Activated CD8-positive, alpha-beta memory T cell treated with anti-CD3 and anti-CD28 coated beads, Interleukin-2, amount 50 U/mL, for 1 hour (primary cell): ENCODE measurements around the gene HTD2.

Experiments
- DNase-seq: peaks from one replicate; pipeline ENCODE4 v3.0.0-alpha.2; 2020; ENCODE audit errors: extremely low read depth

The HTD2 gene

DNA sequence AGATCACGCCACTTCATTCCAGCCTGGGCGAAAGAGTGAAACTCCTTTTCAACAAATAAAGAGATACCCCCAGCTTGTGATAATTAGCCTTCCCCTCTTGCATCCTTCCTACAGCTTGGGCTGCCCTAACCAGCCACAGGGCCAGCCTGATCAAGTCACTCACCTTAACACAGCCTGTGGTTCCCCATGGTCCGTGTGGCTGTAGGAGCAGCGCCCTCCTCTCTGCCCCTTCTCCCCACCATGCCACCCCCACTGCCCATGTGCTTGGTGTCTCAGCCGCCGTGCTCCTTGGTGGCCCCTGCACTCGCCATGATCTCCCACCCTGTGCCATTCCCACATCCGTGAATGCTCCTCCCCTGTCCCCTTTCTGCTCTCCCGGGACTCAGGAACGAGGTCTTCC, 13.5 kb upstream of the HTD2 start:
- no peak for DNase-seq

DNA sequence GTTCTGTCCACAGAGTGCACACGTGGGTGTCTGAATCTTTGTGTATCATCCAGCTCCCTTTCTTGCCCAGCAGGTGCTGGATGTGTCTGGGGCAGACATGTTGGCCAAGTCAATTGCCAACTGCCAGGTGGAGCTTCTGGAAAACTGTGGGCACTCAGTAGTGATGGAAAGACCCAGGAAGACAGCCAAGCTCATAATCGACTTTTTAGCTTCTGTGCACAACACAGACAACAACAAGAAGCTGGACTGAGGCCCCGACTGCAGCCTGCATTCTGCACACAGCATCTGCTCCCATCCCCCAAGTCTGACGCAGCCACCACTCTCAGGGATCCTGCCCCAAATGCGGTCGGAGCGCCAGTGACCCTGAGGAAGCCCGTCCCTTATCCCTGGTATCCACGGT, 12.8 kb upstream of the HTD2 start:
- DNase-seq: no peak

GRCh38 chr3:58296269-58296668, 10.1 kb upstream of the HTD2 start:
- no peak for DNase-seq

DNA sequence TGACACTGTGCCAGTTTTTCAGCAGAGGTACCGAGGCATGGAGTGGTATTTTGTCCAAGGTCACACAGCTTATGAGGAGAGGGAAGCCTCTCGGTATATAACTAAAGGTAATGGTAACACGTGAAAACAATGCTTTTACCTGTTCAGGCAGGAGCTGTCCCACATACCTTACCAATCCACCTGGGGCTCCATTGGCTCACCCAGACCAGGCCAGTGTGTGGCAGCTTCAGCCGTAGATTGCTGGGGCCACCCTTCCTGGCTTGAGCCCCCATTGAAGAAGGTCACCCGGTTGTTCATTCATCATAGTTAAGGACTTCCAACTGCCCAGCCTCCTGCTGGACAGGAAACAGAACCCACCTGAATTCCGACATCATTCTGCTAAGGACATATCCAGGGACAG, 9.5 kb upstream of the HTD2 start:
- DNase-seq: no peak

GRCh38 chr3:58298190-58298589, 8.1 kb upstream of the HTD2 start:
- no peak for DNase-seq

- no peak for DNase-seq
These were observed 7.2 kb upstream of the HTD2 start for GRCh38 chr3:58299075-58299474.

DNA sequence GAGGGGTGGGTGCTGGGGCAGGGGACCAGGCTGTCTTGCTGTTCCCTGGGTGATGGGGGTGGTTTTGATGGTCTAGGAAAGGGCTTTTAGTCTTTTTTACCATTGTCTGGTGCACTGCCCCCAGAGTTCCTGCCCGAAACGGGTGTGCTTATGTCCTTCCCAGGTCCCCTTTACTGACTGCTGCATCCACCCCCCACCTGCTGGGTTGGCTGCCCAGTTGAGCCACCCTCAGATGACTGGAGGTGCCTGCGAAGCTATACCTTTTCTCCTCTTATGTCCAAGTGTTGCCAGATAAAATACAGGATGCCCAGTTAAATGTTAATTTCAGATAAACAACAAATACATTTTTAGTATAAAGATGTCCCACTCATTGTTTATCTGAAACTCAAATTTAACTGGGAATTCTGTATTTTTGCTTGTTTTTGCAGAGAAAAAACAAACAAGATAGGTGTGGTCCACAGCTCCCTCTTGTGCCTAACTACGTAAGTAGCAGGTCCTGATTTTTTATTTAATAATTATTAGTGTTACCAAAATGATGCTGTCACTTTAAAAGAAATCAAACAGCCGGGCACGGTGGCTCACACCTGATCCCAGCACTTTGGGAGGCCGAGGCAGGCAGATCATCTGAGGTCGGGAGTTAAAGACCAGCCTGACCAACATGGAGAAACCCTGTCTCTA, 6.3 kb upstream of the HTD2 start:
- DNase-seq: no peak

GRCh38 chr3:58307639-58308215, 1.4 kb downstream of the HTD2 start:
- no peak for DNase-seq

DNA sequence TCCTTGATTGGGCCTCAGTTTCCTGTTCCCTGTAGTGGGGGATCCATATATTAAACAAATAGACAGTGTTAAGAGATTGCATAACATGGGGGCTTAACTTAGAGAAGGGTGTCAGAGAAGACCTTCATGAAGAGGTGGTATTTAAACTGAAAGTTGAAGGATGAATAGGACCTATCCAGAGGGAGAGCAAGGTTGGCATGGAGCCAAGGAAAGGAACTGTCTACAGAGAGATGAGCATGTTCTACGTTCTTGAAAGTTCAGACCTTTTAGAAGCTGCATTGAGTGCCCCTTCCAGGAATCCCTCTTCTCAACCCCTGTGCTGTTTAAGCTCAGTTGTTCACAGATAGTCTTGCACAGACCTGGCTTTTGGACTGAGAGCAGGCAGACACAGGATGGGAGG, 2.4 kb downstream of the HTD2 start:
- no peak for DNase-seq

- no peak for DNase-seq
These were observed 11.5 kb downstream of the HTD2 start for GRCh38 chr3:58317811-58318210.

- DNase-seq: no peak
These were observed 15.5 kb downstream of the HTD2 start for GRCh38 chr3:58321791-58322190.

GRCh38 chr3:58322793-58323192, 16.5 kb downstream of the HTD2 start:
- DNase-seq: no peak

- DNase-seq: no peak
These were observed 17.4 kb downstream of the HTD2 start for GRCh38 chr3:58323529-58324390.

GRCh38 chr3:58324391-58325390, 18.4 kb downstream of the HTD2 start:
- DNase-seq: no peak

DNA sequence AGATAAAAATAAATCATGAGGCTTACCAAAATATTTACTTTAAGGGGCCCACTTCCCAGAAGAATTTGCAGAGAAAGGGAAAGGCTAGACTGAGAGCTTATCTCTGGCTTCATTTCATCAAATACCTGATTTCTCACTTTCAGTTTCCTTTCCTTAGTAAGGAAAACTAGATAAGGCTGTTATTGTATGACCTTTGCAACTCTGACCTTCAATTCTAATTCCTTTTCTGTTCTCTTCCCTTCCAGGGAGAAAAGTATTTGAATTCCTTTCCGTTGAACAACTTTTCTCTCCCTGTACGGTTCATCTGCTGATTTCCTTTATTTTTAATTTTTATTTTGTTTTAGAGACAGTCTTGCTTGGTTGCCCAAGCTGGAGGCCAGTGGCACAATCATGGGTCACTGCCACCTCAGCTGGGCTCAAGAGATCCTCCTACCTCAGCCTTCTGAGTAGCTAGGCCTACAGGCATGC, 19.2 kb downstream of the HTD2 start:
- DNase-seq: no peak

GRCh38 chr3:58326267-58326900, 20.1 kb downstream of the HTD2 start:
- no peak for DNase-seq

DNA sequence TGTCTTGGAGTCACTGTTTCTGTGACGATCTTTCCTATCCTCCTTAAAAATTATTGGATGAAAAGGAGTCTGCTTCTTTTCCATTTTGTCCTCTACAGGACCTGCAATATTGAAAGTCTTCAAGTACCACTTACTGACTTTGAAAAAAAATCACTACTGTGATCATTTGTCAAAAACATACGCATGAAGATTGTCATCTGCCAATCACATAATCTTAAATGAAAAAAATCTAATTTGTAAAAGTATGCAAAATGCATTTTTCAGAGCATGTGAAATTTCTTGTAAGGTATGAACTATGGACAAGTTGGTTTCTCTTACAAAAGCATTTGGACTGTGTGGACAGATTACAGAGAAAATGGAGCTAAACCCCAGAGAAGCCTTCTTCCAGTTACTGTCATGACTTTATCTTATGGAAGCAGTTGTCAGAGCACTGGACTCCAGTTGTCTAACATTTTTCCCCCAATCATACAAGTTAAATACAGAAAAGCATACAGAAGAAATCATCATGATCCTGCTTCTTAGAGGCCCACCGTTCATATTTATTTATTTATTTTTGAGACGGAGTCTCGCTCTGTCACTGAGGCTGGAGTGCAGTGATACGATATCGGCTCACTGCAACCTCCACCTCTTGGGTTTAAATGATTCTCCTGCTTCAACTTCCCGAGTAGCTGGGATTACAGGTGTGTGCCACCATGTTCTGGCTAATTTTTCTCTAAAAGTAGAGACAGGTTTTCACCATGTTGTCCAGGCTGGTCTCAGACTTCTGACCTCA, 23.0 kb downstream of the HTD2 start:
- no peak for DNase-seq

- no peak for DNase-seq
These were observed 23.6 kb downstream of the HTD2 start for GRCh38 chr3:58329922-58330413.

GRCh38 chr3:58331593-58332152, 25.4 kb downstream of the HTD2 start:
- DNase-seq: no peak
